Lower leg skin (tissue), 3 donors: ENCODE results near the gene FGFRL1.

ENCODE experiments used
- CTCF ChIP-seq, 3 donors: fragments of 450-650 bp; IDR thresholded peaks; one replicate each; pipeline ENCODE4 v1.5.1; 2016; ENCODE audit warnings: antibody characterized with exemption in 3 of 3, mild to moderate bottlenecking in 3 of 3, moderate library complexity in 2 of 3
- POLR2A ChIP-seq, 2 donors: fragments of 450-650 bp; IDR thresholded peaks; one replicate each; pipeline ENCODE4 v1.6.1; 2016 to 2017; ENCODE audit warnings: antibody characterized with exemption in 2 of 2, mild to moderate bottlenecking in 1 of 2, moderate library complexity in 1 of 2

- TF ChIP-seq CTCF (IDR thresholded peaks at IDR 0.05), result no peak
- TF ChIP-seq POLR2A (IDR thresholded peaks at IDR 0.05), result no peak
Observed at GRCh38 chr4:1019320-1019719, 7.9 kb downstream of the FGFRL1 start.
